K562 (cell line): ENCODE data around the gene DIPK1B. TPM values are rescaled to one million over a fixed set of nuclear protein-coding genes. Genes with fewer than 3 reads are reported as not detected.

Source experiments
- EP300 ChIP-seq: IDR thresholded peaks from 2 replicates; pipeline ENCODE4 v1.6.1; 2012; ENCODE audit warnings: low read length, improper control_type of control experiment
- ETS2 ChIP-seq: IDR thresholded peaks from 2 replicates; pipeline ENCODE4 v1.6.1; 2016; ENCODE audit warnings: borderline replicate concordance, missing genetic modification characterization, mild to moderate bottlenecking, moderate library complexity, missing compliant biosample characterization; ENCODE audit not compliant: poor library complexity, severe bottlenecking
- FOXM1 ChIP-seq, 2 experiments: fragments of 450-650 bp in 1 of 2; sonication (generic) in 1 of 2; formaldehyde crosslinking in 1 of 2; IDR thresholded peaks; 2 replicates each; pipeline versions ENCODE4 v1.6.1 to v1.9.0; 2017 to 2022; ENCODE audit warnings: low read depth in 2 of 2, mild to moderate bottlenecking in 2 of 2, missing genetic modification reagents in 1 of 2, moderate library complexity in 1 of 2
- HINFP ChIP-seq: fragments of 450-650 bp; conservative IDR thresholded peaks from 2 replicates; pipeline ENCODE4 v1.6.1; 2016; ENCODE audit warnings: missing genetic modification characterization, low read depth, mild to moderate bottlenecking, control low read depth, missing compliant biosample characterization
- IRF1 ChIP-seq: sonication (generic); formaldehyde crosslinking; IDR thresholded peaks from 2 replicates; pipeline ENCODE4 v1.8.0; 2022; ENCODE audit warnings: missing genetic modification reagents, mild to moderate bottlenecking, borderline replicate concordance
- JUNB ChIP-seq: fragments of 450-650 bp; formaldehyde crosslinking; conservative IDR thresholded peaks from 2 replicates; pipeline ENCODE4 v1.4.0; 2020; ENCODE audit warnings: mild to moderate bottlenecking
- MAX ChIP-seq: sonication (generic); formaldehyde crosslinking; IDR thresholded peaks from 2 replicates; pipeline ENCODE4 v1.9.0; 2022; ENCODE audit warnings: mild to moderate bottlenecking, missing genetic modification reagents
- MYNN ChIP-seq, 2 experiments: sonication (generic); formaldehyde crosslinking in 1 of 2; IDR thresholded peaks; 2 replicates each; pipeline versions ENCODE4 v1.5.0 to v1.6.1; 2016 to 2020; ENCODE audit warnings: antibody characterized with exemption in 1 of 2, missing genetic modification reagents in 1 of 2
- POLR2A ChIP-seq: fragments of 450-650 bp; conservative IDR thresholded peaks from 2 replicates; pipeline ENCODE4 v1.6.1; 2016
- POLR2AphosphoS2 ChIP-seq: IDR thresholded peaks from 2 replicates; pipeline ENCODE4 v1.6.1; 2012; ENCODE audit warnings: low read length, improper control_type of control experiment
- RAD21 ChIP-seq, 2 experiments: fragments of 250-450 bp in 1 of 2; fragments of 450-650 bp in 1 of 2; sonication (Bioruptor Pico) in 1 of 2; formaldehyde crosslinking in 1 of 2; IDR thresholded peaks in 1 of 2; conservative IDR thresholded peaks in 1 of 2; 2 replicates each; pipeline versions ENCODE4 v1.4.0 to v1.8.0; 2020 to 2022; ENCODE audit warnings: mild to moderate bottlenecking in 2 of 2, moderate library complexity in 1 of 2
- RUNX1 ChIP-seq: sonication (generic); IDR thresholded peaks from 2 replicates; pipeline ENCODE4 v1.6.1; 2016; ENCODE audit warnings: antibody characterized with exemption, low read depth
- SIRT6 ChIP-seq: IDR thresholded peaks from one replicate; pipeline ENCODE4 v1.6.1; 2012; ENCODE audit warnings: low read depth, mild to moderate bottlenecking, control low read depth, inconsistent platforms, low read length, moderate library complexity
- SMAD1 ChIP-seq: fragments of 150-350 bp; IDR thresholded peaks from 2 replicates; pipeline ENCODE4 v1.6.1; 2014; ENCODE audit warnings: low read length, low read depth; ENCODE audit not compliant: partially characterized antibody
- TBL1XR1 ChIP-seq, 2 experiments: IDR thresholded peaks; 2 replicates each; pipeline ENCODE4 v1.6.1; 2012; ENCODE audit warnings: improper control_type of control experiment in 2 of 2, low read length in 2 of 2, mild to moderate bottlenecking in 1 of 2
- TCF15 ChIP-seq: fragments of 250-450 bp; sonication (Bioruptor Pico); IDR thresholded peaks from 2 replicates; pipeline ENCODE4 v1.8.0; 2022; ENCODE audit warnings: moderate library complexity, mild to moderate bottlenecking, inconsistent platforms
- THRB ChIP-seq: fragments of 450-650 bp; formaldehyde crosslinking; conservative IDR thresholded peaks from 2 replicates; pipeline ENCODE4 v1.4.0; 2022; ENCODE audit warnings: mild to moderate bottlenecking, missing genetic modification characterization
- ZBTB49 ChIP-seq: sonication (generic); formaldehyde crosslinking; IDR thresholded peaks from 2 replicates; pipeline ENCODE4 v1.8.0; 2022; ENCODE audit warnings: missing genetic modification reagents, mild to moderate bottlenecking, borderline replicate concordance
- ZNF384 ChIP-seq: IDR thresholded peaks from 2 replicates; pipeline ENCODE4 v1.6.1; 2012; ENCODE audit warnings: low read depth, low read length, improper control_type of control experiment
- ZNF717 ChIP-seq: fragments of 250-450 bp; sonication (Bioruptor Pico); IDR thresholded peaks from 2 replicates; pipeline ENCODE4 v1.5.0; 2021
- polyA plus RNA-seq, 8 experiments: library from polyadenylated mRNA; depleted of rRNA in 4 of 8; stranded (reverse) in 5 of 8; unstranded in 3 of 8; fragments of >200 nt; fragmentation: Nextera tagmentation in 2 of 8; fragmentation: Illumina TruSeq in 1 of 8; extraction: Ambion mirVana in 2 of 8; extraction: Trizol in 1 of 8; gene quantifications; 2 replicates each; pipeline versions ENCODE4 v1.2.1 to v1.2.3, GENCODE V29; 2011 to 2014; ENCODE audit warnings: inconsistent platforms in 1 of 8, missing spikeins in 1 of 8
- total RNA-seq, 7 experiments: library from RNA; depleted of rRNA in 6 of 7; stranded (reverse); fragments of >200 nt in 6 of 7; fragmentation: Illumina TruSeq in 2 of 7; extraction: Trizol in 2 of 7; gene quantifications; 2 replicates each; pipeline versions ENCODE4 v1.2.1 to v1.2.3, GENCODE V29; 2011 to 2021; ENCODE audit warnings: low replicate concordance in 1 of 7

Gene DIPK1B
- total and polyA plus RNA-seq, 9 of the 15 experiments (the other 6 are each of a cell fraction or from before 2014, with no cell fraction given): 0.08 to 22.3 (median 5.9) TPM

GRCh38 chr9:136668983-136669790 lies 43.2 kb upstream of the DIPK1B start (continued):
- TF ChIP-seq ETS2 (tag) (no peak), RAD21 (CRISPR knock-in tag; conservative IDR thresholded peaks at IDR 0.05 in 1 of 2, IDR thresholded peaks at IDR 0.05 in 1 of 2) (no peak), HINFP (no peak), MYNN (IDR thresholded peaks at IDR 0.05) (peak; percentile 34; the same call in 1 of the 2 replicates), MYNN (CRISPR knock-in tag; IDR thresholded peaks at IDR 0.05) (no peak), SIRT6 (peak; percentile 80), MAX (CRISPR knock-in tag) (no peak), POLR2AphosphoS2 (0 out of 2 replicates have a peak, but pooled peaks have one; percentile 30), POLR2A (peak; percentile 32), RUNX1 (no peak), IRF1 (CRISPR knock-in tag) (no peak), FOXM1 (IDR thresholded peaks at IDR 0.05; ENCODE audit: low read depth) (no peak), FOXM1 (CRISPR knock-in tag; IDR thresholded peaks at IDR 0.05; ENCODE audit: low read depth) (no peak), ZNF717 (CRISPR knock-in tag) (no peak), THRB (CRISPR knock-in tag) (no peak), EP300 (no peak), TBL1XR1 (IDR thresholded peaks at IDR 0.05; ENCODE audit: low read length in 2 of 2) (no peak), SMAD1 (peak; percentile 77), JUNB (CRISPR knock-in tag) (no peak), ZBTB49 (CRISPR knock-in tag) (no peak), TCF15 (CRISPR knock-in tag) (no peak), ZNF384 (no peak)
